Measurements from ENCODE around the gene BHLHA15.

- TF ChIP-seq CTCF (conservative IDR thresholded peaks at IDR 0.05 in 1 of 2, IDR thresholded peaks at IDR 0.05 in 1 of 2; ENCODE audit: low read depth in 1 of 2, low read length in 2 of 2) = no peak
- TF ChIP-seq EZH2 (IDR thresholded peaks at IDR 0.05; ENCODE audit: low read length, missing control alignments) = no peak
Observed at GRCh38 chr7:98211221-98211675, at the start of gene BHLHA15.
